Spinal cord (tissue), 10 donors: ENCODE results near the gene ZBTB7C. TPM values are rescaled to one million over a fixed set of nuclear protein-coding genes. Genes with fewer than 3 reads are reported as not detected.

Experiments used
- DNase-seq, 6 donors: peaks; one replicate each; pipeline versions ENCODE4 v3.0.0 to v3.0.0-alpha.2; 2013 to 2015; ENCODE audit warnings: low spot score in 6 of 6, low read depth in 4 of 6
- H3K27ac ChIP-seq: one replicate; pipeline ENCODE4 v1.5.1; 2013; ENCODE audit warnings: low read depth, low read length, control low read depth
- H3K27me3 ChIP-seq: one replicate; pipeline ENCODE4 v1.6.1; 2013; ENCODE audit warnings: low read length; ENCODE audit not compliant: control insufficient read depth, insufficient read depth
- H3K36me3 ChIP-seq: one replicate; pipeline ENCODE4 v1.6.1; 2013; ENCODE audit warnings: low read length; ENCODE audit not compliant: control insufficient read depth, insufficient read depth
- H3K4me1 ChIP-seq: one replicate; pipeline ENCODE4 v1.6.1; 2013; ENCODE audit warnings: low read length; ENCODE audit not compliant: control insufficient read depth, insufficient read depth
- H3K4me3 ChIP-seq: one replicate; pipeline ENCODE4 v1.5.1; 2013; ENCODE audit warnings: low read depth, low read length, control low read depth
- H3K9me3 ChIP-seq: one replicate; pipeline ENCODE4 v1.6.1; 2013; ENCODE audit warnings: low read length; ENCODE audit not compliant: control insufficient read depth, insufficient read depth
- WGBS: methylation state at CpG from one replicate; pipeline ENCODE4 v1.1.5; 2013; ENCODE audit warnings: missing lambda C conversion rate; ENCODE audit not compliant: insufficient coverage; 5-methylcytosine and 5-hydroxymethylcytosine counted together
- polyA plus RNA-seq, 2 donors: library from polyadenylated mRNA; unstranded; fragments of 120-200 nt; gene quantifications; one replicate each; pipeline ENCODE4 v1.2.1, GENCODE V29; 2013; ENCODE audit not compliant: insufficient read length in 2 of 2
- total RNA-seq, 2 donors: library from RNA; depleted of rRNA in 1 of 2; stranded (reverse); fragments of 120-200 nt in 1 of 2; fragments of >200 nt in 1 of 2; gene quantifications; one replicate each; pipeline versions ENCODE4 v1.2.3 to v1.2.4, GENCODE V29; 2013 to 2014
- donor health status: healthy.

ZBTB7C gene
- total and polyA plus RNA-seq, 4 donors, result 7.6 to 15.7 (median 9.8) TPM

DNA sequence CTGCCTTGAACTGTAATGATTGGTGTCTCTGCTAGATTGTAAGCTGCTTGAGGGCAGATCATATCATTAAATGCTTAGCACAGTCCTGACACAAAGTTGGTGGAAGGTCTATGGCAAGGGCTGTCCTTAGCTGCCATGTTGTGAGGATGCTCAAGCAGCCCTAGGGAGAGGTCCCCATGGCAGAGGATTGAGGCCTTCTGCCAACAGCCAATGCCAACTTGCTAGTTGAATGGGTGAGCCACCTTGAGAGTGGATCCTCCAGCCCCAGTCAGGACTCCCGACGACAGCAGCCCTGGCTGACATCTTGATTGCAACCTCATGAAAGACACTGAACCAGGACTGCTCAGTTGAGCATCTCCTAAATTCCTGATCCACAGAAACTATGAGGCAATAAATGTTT lies 363.4 kb downstream of the ZBTB7C start:
- Histone ChIP-seq H3K4me1 (peaks cover 3% of the 10 kb centered on the region), H3K9me3 (peaks cover 1% of the 10 kb centered on the region), H3K27ac (peak overlapping the region; percentile 44), H3K4me3 (no peak overlapping the region), H3K36me3 (peaks cover 5% of the 10 kb centered on the region), H3K27me3 (no peaks in the 10 kb centered on the region)
- no peak for DNase-seq
- WGBS, result 86% methylated on average over 2 of the region's 2 CpGs

DNA sequence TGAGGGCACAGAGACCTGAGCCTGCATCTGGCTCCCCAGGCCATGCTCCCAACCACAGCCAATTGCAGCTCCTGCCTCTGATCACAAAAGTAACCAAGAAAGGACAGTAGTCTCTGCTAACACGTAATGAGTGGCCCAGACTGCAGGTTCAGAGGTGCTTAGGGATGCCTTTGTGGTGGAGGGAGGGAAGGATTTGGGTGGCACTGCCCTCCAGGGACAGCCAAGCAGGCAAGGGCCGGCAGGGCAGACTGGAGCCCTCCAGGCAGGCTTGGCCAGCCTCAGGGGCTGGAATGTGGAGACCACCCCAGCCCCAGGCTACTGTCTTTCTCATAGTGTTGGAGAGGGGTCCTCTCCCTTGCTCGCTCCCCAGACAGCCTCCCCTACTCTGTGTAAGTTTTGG lies 364.2 kb downstream of the ZBTB7C start:
- peaks cover 1% of the 10 kb centered on the region for H3K9me3 ChIP-seq
- peaks cover 10% of the 10 kb centered on the region for H3K36me3 ChIP-seq
- no peak for DNase-seq
- WGBS, result 79% methylated on average over 2 of the region's 3 CpGs
- H3K27ac ChIP-seq, result no peak overlapping the region
- H3K27me3 ChIP-seq, result no peaks in the 10 kb centered on the region
- H3K4me3 ChIP-seq, result no peak overlapping the region
- H3K4me1 ChIP-seq, result peaks cover under 1% of the 10 kb centered on the region

DNA sequence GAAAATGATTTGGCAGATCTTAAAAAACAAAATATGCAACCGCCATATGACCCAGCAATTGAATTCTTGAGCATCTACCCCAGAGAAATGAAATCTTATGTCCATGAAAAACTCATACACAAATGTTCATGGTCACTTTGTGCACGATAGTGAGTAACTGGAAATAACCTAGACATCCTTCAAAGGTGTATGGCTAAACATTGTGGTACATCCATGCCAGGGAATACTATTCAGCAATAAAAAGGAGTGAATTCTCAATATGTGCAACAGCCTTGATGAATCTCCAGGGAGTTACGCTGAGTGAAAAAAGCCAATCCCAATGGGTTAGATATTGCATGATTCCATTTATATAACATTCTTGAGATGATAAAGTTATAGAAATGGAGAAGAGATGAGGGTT lies 366.0 kb downstream of the ZBTB7C start:
- Histone ChIP-seq H3K36me3 (peaks cover 14% of the 10 kb centered on the region), H3K4me3 (no peak overlapping the region), H3K4me1 (peaks cover 4% of the 10 kb centered on the region), H3K27me3 (no peaks in the 10 kb centered on the region), H3K9me3 (peaks cover 1% of the 10 kb centered on the region), H3K27ac (no peak overlapping the region)
- WGBS, result 100% methylated on average over 1 of the region's 3 CpGs
- no peak for DNase-seq

DNA sequence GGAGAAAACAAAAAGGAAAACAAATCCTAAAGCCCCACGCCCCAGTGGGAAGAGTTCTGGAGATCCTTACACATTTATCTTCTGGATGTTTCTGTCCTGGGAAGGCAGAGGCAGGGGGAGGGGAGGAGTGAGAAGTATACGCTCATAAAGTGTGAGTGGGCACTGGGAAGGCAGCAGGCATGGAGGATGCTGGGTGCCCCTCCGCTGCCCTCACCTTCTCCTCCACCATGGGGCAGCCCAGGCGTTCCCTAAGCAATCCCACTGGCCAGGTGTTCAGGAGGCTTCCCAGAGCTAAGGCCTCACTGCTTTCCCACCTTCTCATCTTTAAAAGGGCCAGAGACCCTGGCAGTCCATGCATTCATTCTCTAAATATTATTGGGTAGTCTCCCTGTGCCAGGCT lies 366.8 kb downstream of the ZBTB7C start:
- peaks cover 4% of the 10 kb centered on the region for H3K4me1 ChIP-seq
- WGBS, result 100% methylated on average over 2 of the region's 4 CpGs
- no peak for DNase-seq
- H3K36me3 ChIP-seq, result peaks cover 14% of the 10 kb centered on the region
- H3K27ac ChIP-seq, result no peak overlapping the region
- H3K4me3 ChIP-seq, result no peak overlapping the region
- peaks cover 1% of the 10 kb centered on the region for H3K9me3 ChIP-seq
- H3K27me3 ChIP-seq, result no peaks in the 10 kb centered on the region

DNA sequence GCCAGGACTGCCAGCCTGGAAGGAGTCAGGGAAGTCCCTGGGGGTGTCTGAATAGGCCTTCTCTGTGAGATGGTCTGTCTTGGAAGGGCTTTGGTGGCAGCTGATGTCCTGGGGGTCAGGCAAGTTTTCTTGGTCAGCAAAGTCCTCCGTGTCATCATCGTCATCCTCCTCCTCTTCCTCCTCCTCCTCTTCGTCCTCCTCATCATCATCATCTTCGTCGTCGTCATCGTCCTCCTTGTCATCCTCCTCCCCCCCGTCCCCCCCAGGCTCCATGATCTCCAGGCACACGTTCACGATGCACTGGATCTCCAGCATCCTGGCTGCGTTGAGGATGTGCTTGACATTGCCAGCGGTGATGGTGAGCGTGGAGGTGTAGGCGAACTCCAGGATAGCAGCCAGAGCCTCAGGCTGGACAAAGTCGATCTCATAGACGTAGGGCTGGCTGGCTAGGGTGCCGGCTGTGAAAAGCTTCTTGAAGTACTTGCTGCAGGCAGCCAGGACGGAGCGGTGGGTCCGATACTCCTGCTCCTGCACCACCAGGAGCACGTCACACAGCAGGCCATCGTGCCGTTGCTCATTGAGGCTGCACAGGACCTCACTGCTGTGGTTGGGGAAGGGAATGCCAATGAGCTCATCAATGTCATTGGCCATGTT lies 368.6 kb downstream of the ZBTB7C start:
- no peak for DNase-seq
- peaks cover 10% of the 10 kb centered on the region for H3K4me1 ChIP-seq
- H3K27ac ChIP-seq, result no peak overlapping the region
- H3K27me3 ChIP-seq, result no peaks in the 10 kb centered on the region
- WGBS, result 93% methylated on average over 23 of the region's 23 CpGs
- peaks cover 1% of the 10 kb centered on the region for H3K9me3 ChIP-seq
- H3K36me3 ChIP-seq, result peaks cover 14% of the 10 kb centered on the region
- H3K4me3 ChIP-seq, result no peak overlapping the region

DNA sequence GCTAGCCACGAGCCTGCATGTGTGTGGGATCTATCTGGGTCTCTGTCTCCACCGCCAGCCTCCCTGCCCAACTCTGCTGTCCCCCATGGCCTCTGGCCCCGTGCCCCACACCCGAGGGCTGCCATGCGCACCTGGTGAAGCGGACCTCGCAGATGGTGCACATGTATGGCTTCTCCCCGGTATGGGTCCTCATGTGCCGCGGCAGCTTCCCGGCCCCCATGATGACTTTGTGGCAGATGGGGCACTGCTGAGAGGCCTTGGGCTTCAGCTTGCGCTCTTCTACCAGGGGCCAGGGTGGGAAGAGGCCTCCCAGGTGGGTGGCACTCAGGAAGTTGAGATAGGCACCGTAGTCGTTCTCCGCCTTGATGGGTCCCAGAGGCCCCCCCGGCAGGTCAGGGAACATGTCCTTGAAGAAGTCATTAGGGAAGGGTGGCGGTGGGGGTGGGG lies 369.4 kb downstream of the ZBTB7C start:
- H3K27me3 ChIP-seq, result no peaks in the 10 kb centered on the region
- WGBS, result 95% methylated on average over 16 of the region's 17 CpGs
- peaks cover 17% of the 10 kb centered on the region for H3K4me1 ChIP-seq
- peaks cover 14% of the 10 kb centered on the region for H3K36me3 ChIP-seq
- no peak overlapping the region for H3K27ac ChIP-seq
- peaks cover 1% of the 10 kb centered on the region for H3K9me3 ChIP-seq
- DNase-seq, result no peak
- no peak overlapping the region for H3K4me3 ChIP-seq

DNA sequence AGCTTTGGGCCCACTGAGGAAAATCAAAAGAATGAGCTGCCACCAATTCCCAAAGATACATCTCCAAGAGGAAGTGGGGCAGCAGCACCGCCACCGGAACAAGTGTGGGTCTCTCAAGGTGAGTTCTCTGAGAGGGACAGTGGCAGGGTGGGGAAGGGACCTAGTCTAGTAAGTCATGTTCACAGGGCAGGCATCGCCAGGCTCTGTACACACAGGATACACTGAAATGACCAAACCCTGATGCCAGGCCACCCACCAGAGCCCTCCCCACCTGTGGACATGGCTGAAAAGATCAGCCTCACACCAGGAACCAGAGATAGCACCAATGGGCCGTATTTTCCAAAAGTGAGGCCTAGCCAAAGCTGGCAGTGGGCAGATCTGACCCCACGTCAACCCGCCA lies 370.5 kb downstream of the ZBTB7C start:
- peaks cover 20% of the 10 kb centered on the region for H3K4me1 ChIP-seq
- H3K27me3 ChIP-seq, result no peaks in the 10 kb centered on the region
- WGBS, result 94% methylated on average over 3 of the region's 6 CpGs
- H3K4me3 ChIP-seq, result no peak overlapping the region
- H3K9me3 ChIP-seq, result peaks cover 1% of the 10 kb centered on the region
- H3K27ac ChIP-seq, result no peak overlapping the region
- H3K36me3 ChIP-seq, result peaks cover 17% of the 10 kb centered on the region
- DNase-seq, result no peak

DNA sequence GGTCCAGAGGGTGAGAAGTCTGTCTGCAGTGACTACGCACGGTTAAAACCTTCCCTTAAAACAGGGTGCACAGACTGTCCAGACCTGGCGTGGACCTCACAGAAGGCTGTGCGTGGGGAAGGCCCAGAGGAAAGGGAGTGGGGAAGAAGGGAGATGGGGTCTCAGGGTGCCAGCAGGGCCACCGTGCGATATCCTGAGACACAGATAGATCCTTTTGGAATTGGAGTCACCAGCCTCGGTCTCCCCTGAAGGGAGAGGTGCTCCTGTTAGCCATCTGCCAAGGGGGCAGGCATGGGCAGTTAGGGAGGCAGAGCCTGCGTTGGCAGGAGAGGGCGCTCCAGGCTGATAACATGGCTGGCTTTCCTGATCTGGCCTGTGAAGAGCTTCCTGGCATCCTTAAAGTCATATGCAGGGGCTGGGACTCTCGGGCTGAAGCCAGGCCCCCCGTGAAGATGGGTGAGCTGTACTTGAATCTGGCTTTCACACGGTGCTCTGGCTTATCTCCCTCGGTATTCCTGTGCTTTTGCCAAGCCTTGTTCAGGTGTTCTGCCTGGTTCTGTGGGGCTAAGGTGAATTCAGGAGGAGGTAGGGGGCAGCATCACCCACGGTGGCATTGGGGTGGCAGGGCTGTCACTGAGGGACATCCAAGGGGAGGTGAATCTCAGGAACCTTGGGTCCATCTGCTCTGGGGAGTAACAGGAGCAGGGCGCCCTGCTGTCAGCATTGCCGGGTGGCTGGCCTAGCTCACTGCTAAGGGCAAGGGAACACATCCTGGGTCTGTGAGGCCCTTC lies 371.5 kb downstream of the ZBTB7C start:
- Histone ChIP-seq H3K4me3 (no peak overlapping the region), H3K36me3 (peaks cover 17% of the 10 kb centered on the region), H3K27ac (no peak overlapping the region), H3K27me3 (no peaks in the 10 kb centered on the region), H3K9me3 (no peaks in the 10 kb centered on the region), H3K4me1 (peaks cover 20% of the 10 kb centered on the region)
- peak in 1 of 6 donors; percentile 11 for DNase-seq
- WGBS, result 71% methylated on average over 16 of the region's 16 CpGs

DNA sequence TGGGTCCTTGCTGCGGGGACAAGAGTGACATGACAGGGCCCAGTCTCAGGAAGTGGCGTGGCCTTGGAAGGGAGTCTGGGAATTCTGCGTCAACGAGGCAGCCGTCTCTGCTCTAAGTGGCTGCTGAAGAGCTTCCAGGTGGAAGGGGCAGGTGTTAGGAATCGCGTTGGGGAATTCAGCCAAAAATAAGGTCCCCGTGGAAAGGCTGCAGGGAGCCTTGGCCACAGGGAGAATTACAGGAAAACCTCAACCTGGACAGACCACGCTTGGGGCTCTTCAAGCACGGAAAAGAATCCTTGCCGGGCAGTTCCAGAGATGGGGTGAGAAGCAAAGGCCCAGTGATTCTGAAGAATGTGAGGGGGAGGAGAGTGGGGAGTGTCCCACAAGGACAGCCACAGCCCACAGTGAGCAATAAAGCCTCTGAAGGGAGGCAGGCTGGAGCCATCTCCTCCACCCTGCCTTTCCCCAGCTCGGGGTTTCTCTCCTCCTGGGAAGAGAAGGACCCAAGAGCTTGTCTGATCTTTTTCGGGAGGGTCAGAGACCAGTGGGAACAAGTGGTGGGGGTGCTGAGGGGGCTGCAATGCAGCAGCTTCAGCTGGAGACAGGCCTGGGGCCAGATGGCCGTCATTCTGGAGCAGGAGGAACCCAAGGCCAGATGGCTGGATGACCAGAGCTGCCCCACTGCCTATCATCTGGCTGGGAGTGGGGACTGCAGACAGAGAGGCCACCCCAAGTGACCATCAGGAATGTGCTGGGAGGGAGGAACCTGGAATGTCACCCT lies 372.4 kb downstream of the ZBTB7C start:
- H3K27me3 ChIP-seq, result no peaks in the 10 kb centered on the region
- no peaks in the 10 kb centered on the region for H3K9me3 ChIP-seq
- peaks cover 17% of the 10 kb centered on the region for H3K36me3 ChIP-seq
- H3K4me1 ChIP-seq, result peaks cover 20% of the 10 kb centered on the region
- H3K27ac ChIP-seq, result no peak overlapping the region
- 86% methylated on average over 13 of the region's 14 CpGs for WGBS
- H3K4me3 ChIP-seq, result no peak overlapping the region
- no peak for DNase-seq
